ENCODE results near the gene CELF2.
A peak's percentile ranks its signal among the peaks of the same experiment; 100 is the strongest.

Gene CELF2

GRCh38 chr10:11164803-11165590, 147.3 kb downstream of the CELF2 start:
- CTCF ChIA-PET: interaction anchor here (0.5 to 3.3 kb wide), 4 partner anchors 10 to 1844 kb away, joined by 3 to 13 read pairs (median 6); no protein-coding TSS in a partner anchor
- POLR2A ChIA-PET: interaction anchor here (0.6 kb wide), 2 partner anchors 10 to 13 kb away, joined by 3 to 6 read pairs; no protein-coding TSS in a partner anchor
- DNase-seq (ENCODE audit: low read depth, low spot score): peak; percentile 50
- peak overlapping the region; percentile 64 for H3K4me3 ChIP-seq (ENCODE audit: low read depth, low read length)
- TF ChIP-seq, protein P1, sequence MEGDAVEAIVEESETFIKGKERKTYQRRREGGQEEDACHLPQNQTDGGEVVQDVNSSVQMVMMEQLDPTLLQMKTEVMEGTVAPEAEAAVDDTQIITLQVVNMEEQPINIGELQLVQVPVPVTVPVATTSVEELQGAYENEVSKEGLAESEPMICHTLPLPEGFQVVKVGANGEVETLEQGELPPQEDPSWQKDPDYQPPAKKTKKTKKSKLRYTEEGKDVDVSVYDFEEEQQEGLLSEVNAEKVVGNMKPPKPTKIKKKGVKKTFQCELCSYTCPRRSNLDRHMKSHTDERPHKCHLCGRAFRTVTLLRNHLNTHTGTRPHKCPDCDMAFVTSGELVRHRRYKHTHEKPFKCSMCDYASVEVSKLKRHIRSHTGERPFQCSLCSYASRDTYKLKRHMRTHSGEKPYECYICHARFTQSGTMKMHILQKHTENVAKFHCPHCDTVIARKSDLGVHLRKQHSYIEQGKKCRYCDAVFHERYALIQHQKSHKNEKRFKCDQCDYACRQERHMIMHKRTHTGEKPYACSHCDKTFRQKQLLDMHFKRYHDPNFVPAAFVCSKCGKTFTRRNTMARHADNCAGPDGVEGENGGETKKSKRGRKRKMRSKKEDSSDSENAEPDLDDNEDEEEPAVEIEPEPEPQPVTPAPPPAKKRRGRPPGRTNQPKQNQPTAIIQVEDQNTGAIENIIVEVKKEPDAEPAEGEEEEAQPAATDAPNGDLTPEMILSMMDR (IDR thresholded peaks at IDR 0.05; ENCODE audit: insufficient read depth, low read length, missing control alignments): no peak

- CTCF ChIA-PET: interaction anchor here (1.4 to 3.3 kb wide), 3 partner anchors 9 to 13 kb away, joined by 3 to 13 read pairs (median 10); no protein-coding TSS in a partner anchor
- TF ChIP-seq, protein P1 (IDR thresholded peaks at IDR 0.05; ENCODE audit: insufficient read depth, low read length, missing control alignments): peak; percentile 64
- H3K4me3 ChIP-seq (ENCODE audit: low read depth, low read length): peak overlapping the region; percentile 64
- DNase-seq (ENCODE audit: low read depth, low spot score): no peak
- POLR2A ChIA-PET: interaction anchor here (0.6 kb wide), 1 partner anchor 13 kb away, joined by 3 read pairs; no protein-coding TSS in a partner anchor
Observed at GRCh38 chr10:11165591-11166543, 148.2 kb downstream of the CELF2 start.

DNA sequence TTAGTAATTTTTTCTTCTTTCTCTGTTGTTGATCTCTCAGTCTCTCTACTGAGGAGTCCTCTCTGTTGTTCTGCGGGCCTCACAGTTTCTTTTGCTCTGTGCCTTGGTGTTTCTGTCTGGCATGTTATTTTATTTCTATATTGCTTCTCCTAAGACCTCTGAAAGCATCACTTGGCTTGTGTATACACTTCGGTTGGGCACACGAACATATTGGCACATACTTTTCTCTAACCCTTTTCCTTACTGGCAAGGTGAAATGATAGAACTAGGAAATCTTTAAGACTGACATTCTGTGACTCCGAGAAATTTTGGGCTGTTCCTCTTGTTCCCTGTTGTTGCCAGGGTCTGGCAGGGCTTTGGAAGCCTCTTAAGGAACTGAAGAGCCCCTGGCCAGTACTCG, 148.9 kb downstream of the CELF2 start:
- ChIA-PET POLR2A (no interaction called here), CTCF (interaction anchor here (2.6 to 3.3 kb wide), 2 partner anchors 8 to 12 kb away, joined by 10 to 13 read pairs; no protein-coding TSS in a partner anchor)
- H3K4me3 ChIP-seq (ENCODE audit: low read depth, low read length): no peak overlapping the region

DNA sequence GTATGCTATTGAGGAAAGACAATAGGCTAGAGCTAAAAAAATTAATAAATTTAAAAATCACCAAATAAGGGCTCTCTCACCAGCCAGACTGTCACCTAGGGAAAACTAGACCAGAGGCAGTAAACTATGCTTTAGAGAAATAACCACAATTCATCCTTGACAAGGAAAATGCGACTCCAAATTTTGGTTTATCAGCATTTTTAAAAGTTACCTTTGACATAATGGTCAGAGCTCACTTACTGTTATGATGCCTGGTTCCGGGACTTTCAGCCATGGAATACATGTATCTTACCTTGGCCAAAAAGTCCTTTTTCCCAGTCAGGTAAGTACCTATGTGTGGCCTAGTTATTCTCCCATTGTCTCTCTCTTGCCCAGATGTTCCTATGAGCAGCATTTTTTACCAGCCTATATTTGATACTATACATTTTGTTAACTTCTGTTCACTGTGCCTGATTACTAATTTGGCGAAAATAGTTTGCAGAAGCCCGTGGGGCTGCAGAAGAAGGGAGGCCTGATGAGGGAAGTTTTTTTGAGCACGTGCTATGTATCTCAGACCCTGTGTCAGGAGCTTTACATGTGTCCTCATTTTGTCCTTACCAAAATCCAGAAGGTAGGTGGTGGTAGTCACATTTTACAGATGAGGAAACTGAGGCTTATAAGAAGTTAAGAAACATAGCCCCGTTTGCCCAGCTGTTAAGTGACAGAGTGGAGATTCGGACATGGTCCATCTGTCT, 149.7 kb downstream of the CELF2 start:
- POLR2A ChIA-PET: no interaction called here
- no peak overlapping the region for H3K4me3 ChIP-seq (ENCODE audit: low read depth, low read length)
- CTCF ChIA-PET: interaction anchor here (0.7 to 3.3 kb wide), 2 partner anchors 11 to 18 kb away, joined by 3 to 13 read pairs; no protein-coding TSS in a partner anchor
- DNase-seq (ENCODE audit: low read depth, low spot score): no peak
- TF ChIP-seq, protein P1 (IDR thresholded peaks at IDR 0.05; ENCODE audit: insufficient read depth, low read length, missing control alignments): no peak

More for the DNA sequence above, 148.9 kb downstream of the CELF2 start:
- DNase-seq (ENCODE audit: low read depth, low spot score): no peak
- TF ChIP-seq, protein P1 (IDR thresholded peaks at IDR 0.05; ENCODE audit: insufficient read depth, low read length, missing control alignments): no peak

- POLR2A ChIA-PET: no interaction called here
- CTCF ChIA-PET: no interaction called here
Observed at GRCh38 chr10:11168423-11169090, 150.9 kb downstream of the CELF2 start.

More at GRCh38 chr10:11168423-11169090, 150.9 kb downstream of the CELF2 start:
- TF ChIP-seq, protein P1 (IDR thresholded peaks at IDR 0.05; ENCODE audit: insufficient read depth, low read length, missing control alignments): no peak
- DNase-seq (ENCODE audit: low read depth, low spot score): no peak
- no peak overlapping the region for H3K4me3 ChIP-seq (ENCODE audit: low read depth, low read length)
